DOHH2 (cell line): ENCODE measurements around the gene EXOSC3.
"Not testable (repeated sequence)": the region's sequence is repeated elsewhere in the genome, so short reads cannot be mapped to it uniquely, and the experiment has no call there.

Experiments
- H3F3A ChIP-seq: fragments of 200-600 bp; sonication (generic), shearing (Covaris generic); 2 replicates; pipeline ENCODE4 v1.6.0; 2016; ENCODE audit warnings: antibody characterized with exemption, mild to moderate bottlenecking; ENCODE audit not compliant: control insufficient read depth, insufficient read depth
- H3K27ac ChIP-seq: fragments of 200-600 bp; sonication (generic); 2 replicates; pipeline ENCODE4 v1.5.1; 2014; ENCODE audit warnings: low read depth, mild to moderate bottlenecking, low read length, moderate library complexity
- H3K27me3 ChIP-seq: fragments of 200-600 bp; sonication (generic); 2 replicates; pipeline ENCODE4 v1.6.1; 2014; ENCODE audit warnings: mild to moderate bottlenecking, low read length, mixed read lengths; ENCODE audit not compliant: control insufficient read depth
- H3K36me3 ChIP-seq: fragments of 200-600 bp; sonication (generic); 2 replicates; pipeline ENCODE4 v1.6.1; 2014; ENCODE audit warnings: mild to moderate bottlenecking, low read length, moderate library complexity, mixed read lengths; ENCODE audit not compliant: control insufficient read depth
- H3K4me1 ChIP-seq: fragments of 200-600 bp; sonication (generic); 2 replicates; pipeline ENCODE4 v1.6.1; 2014; ENCODE audit warnings: mild to moderate bottlenecking, low read length, mixed read lengths; ENCODE audit not compliant: control insufficient read depth
- H3K4me2 ChIP-seq: fragments of 200-600 bp; sonication (generic); 2 replicates; pipeline ENCODE4 v1.6.0; 2014; ENCODE audit warnings: mild to moderate bottlenecking, low read length, moderate library complexity
- H3K4me3 ChIP-seq: fragments of 200-600 bp; sonication (generic); 2 replicates; pipeline ENCODE4 v1.5.1; 2014; ENCODE audit warnings: mild to moderate bottlenecking, low read length, mixed read lengths
- H3K79me2 ChIP-seq: fragments of 200-600 bp; sonication (generic); 2 replicates; pipeline ENCODE4 v1.6.1; 2014; ENCODE audit warnings: mild to moderate bottlenecking, low read length, mixed read lengths; ENCODE audit not compliant: control insufficient read depth
- H3K9me2 ChIP-seq: fragments of 200-600 bp; sonication (generic); replicated peaks from 2 replicates; pipeline ENCODE4 v1.6.1; 2014; ENCODE audit warnings: mild to moderate bottlenecking, low read length, mixed read lengths; ENCODE audit not compliant: control insufficient read depth
- H3K9me3 ChIP-seq: fragments of 200-600 bp; sonication (generic); 2 replicates; pipeline ENCODE4 v1.6.1; 2014; ENCODE audit warnings: antibody characterized with exemption, low read length, mixed read lengths; ENCODE audit not compliant: control insufficient read depth, insufficient read depth
- H4K20me1 ChIP-seq: fragments of 200-600 bp; sonication (generic); 2 replicates; pipeline ENCODE4 v1.6.0; 2014; ENCODE audit warnings: low read depth, mild to moderate bottlenecking, antibody characterized with exemption, low read length, moderate library complexity; ENCODE audit not compliant: control insufficient read depth, insufficient read depth
- CTCF ChIP-seq: fragments of 200-600 bp; sonication (generic); IDR thresholded peaks from one replicate; pipeline ENCODE4 v1.5.1; 2014; ENCODE audit warnings: antibody characterized with exemption, mild to moderate bottlenecking, low read depth, low read length; ENCODE audit not compliant: poor library complexity, severe bottlenecking
- EZH2phosphoT487 ChIP-seq: fragments of 200-600 bp; sonication (generic); IDR thresholded peaks from 2 replicates; pipeline ENCODE4 v1.6.1; 2017; ENCODE audit warnings: borderline replicate concordance, mild to moderate bottlenecking, antibody characterized with exemption, low read length, moderate library complexity, mixed read lengths

The EXOSC3 gene

DNA sequence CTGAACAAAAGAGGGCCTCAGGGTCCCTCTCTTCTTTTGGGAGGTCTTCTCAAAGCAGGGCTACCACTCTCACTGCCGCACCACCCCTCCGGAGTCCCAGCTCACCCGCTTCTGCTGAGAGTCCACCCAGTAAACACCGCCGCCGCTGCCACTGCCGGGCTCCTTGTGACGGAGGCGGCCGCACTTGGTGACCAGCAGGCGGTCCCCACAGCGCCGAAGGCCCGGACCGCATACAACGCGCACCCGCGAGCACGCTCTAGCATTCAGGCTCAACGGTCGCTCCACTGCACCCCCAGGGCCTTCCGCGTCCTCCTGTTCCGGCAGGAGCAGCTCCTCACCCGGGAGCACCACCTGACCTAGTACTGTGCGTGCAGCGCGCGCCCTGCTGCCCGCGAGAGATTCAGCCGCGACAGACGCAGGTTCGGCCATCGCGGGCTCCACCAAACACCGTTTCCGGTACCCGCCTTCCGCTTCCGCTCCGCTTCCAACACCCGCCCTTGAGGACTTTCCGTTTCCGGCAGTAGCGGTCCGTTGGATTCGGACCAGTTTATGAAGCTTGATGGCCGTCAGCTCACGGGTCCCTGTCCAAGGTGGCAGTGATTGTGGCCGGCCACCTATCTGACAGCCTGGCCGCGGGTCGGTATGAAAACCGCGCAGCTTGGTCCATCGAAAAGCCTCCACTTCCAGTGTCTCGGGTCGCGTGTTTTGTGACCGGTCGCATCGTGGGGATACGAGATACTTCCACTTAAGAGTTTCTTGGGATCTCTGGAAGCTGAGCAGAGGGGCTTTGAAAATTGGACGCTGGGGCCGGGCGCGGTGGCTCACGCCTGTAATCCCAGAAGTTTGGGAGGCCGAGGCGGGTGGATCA lies at the start of gene EXOSC3:
Gene EXOSC3 (minus strand): TSS at position 449 of the 868 bp plus-strand sequence. CDS start 20 bp downstream, at position 429.
- Histone ChIP-seq H3K79me2 (peaks cover 53% of the 10 kb centered on the region), H3K9me3 (no peaks in the 10 kb centered on the region)
- TF ChIP-seq CTCF (peak; percentile 8), EZH2phosphoT487 (no peak)

DNA sequence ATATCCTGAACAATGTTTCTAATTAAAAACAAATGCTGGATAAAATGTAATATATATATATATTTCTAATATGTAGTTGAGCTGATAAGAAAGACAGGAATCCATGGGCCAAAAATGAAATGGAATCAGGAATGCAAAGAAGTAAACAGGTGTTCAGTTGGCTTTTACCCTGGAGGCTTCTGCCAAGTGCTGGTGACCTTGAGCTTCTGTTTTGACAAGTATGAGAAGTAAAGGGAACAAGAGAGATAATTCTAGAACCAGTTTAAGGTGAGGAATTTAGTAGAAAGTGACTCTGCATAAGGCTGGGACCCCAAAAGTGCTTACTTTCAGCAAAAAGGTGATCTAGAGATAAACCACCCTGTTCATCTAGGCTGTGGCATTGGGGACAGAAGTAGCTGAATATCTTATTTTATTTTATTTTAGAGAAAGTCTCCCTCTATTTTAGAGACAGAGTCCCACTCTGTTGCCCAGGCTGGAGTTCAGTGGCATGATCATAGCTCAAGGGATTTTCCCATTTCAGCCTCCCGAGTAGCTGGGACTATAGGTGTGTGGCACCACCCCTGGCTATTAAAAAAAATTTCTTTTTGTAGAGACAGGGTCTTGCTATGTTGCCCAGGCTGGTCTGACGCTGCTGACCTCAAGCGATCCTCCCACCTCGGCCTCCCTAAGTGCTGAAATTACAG lies 42.8 kb upstream of the EXOSC3 start:
- TF ChIP-seq EZH2phosphoT487 = no peak
- no peak for TF ChIP-seq CTCF
- H3K4me1 ChIP-seq = no peaks in the 10 kb centered on the region
- no peaks in the 10 kb centered on the region; the same call in 1 of the 2 replicates for H3K79me2 ChIP-seq
- no peaks in the 10 kb centered on the region for H3K9me3 ChIP-seq
- H3K9me2 ChIP-seq = no peaks in the 10 kb centered on the region
- peaks cover 30% of the 10 kb centered on the region for H3K36me3 ChIP-seq
- H4K20me1 ChIP-seq = no peaks in the 10 kb centered on the region
- H3K27me3 ChIP-seq = no peaks in the 10 kb centered on the region
- no peak overlapping the region for H3K4me2 ChIP-seq
- H3K27ac ChIP-seq = no peak overlapping the region
- no peak overlapping the region for H3K4me3 ChIP-seq
- no peaks in the 10 kb centered on the region for H3F3A ChIP-seq

More for the DNA sequence above, at the start of gene EXOSC3:
- Histone ChIP-seq H4K20me1 (peaks cover 16% of the 10 kb centered on the region; the same call in 1 of the 2 replicates), H3K27me3 (no peaks in the 10 kb centered on the region), H3F3A (no peaks in the 10 kb centered on the region), H3K9me2 (no peaks in the 10 kb centered on the region), H3K4me3 (peak within 1 kb of the TSS; percentile 91), H3K4me1 (peaks cover 28% of the 10 kb centered on the region), H3K27ac (peak within 1 kb of the TSS; percentile 67), H3K4me2 (peak within 1 kb of the TSS; percentile 68), H3K36me3 (peaks cover 48% of the 10 kb centered on the region)

GRCh38 chr9:37825174-37825573 lies 40.3 kb upstream of the EXOSC3 start:
- not testable (repeated sequence) for H3K27ac ChIP-seq, H3K79me2 ChIP-seq, H3K4me3 ChIP-seq, H3K4me1 ChIP-seq, H4K20me1 ChIP-seq, H3K9me2 ChIP-seq, H3K27me3 ChIP-seq, H3F3A ChIP-seq, H3K4me2 ChIP-seq, H3K9me3 ChIP-seq
- H3K36me3 ChIP-seq = peaks cover 42% of the 10 kb centered on the region

DNA sequence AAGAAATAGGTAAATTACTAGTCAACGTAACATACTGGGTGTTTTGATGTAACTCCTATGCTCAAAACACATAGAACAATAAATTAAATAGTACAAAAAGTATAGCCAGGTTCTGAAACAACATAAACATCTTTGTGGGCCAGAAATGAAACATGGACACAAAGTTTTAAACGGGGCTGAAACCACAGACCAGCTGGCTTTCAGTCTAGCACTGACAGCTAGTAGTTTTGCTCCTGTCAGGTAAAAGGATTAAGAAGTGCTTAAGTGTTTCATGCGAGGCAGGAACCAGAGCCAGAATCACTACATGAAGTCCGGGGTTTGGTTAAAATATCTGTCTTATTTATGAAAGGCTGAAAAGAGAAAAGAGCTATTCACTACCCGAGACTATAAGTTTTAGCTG lies 35.3 kb upstream of the EXOSC3 start:
- H3K27me3 ChIP-seq = no peaks in the 10 kb centered on the region
- H3K27ac ChIP-seq = no peak overlapping the region
- H3F3A ChIP-seq = no peaks in the 10 kb centered on the region
- H3K79me2 ChIP-seq = peaks cover 5% of the 10 kb centered on the region; the same call in 1 of the 2 replicates
- TF ChIP-seq EZH2phosphoT487 (no peak), CTCF (no peak)
- no peaks in the 10 kb centered on the region for H3K9me3 ChIP-seq
- H3K4me3 ChIP-seq = no peak overlapping the region
- peaks cover 35% of the 10 kb centered on the region for H3K36me3 ChIP-seq
- H3K4me2 ChIP-seq = no peak overlapping the region
- no peaks in the 10 kb centered on the region for H3K4me1 ChIP-seq
- H4K20me1 ChIP-seq = no peaks in the 10 kb centered on the region
- no peaks in the 10 kb centered on the region for H3K9me2 ChIP-seq
